Measurements from ENCODE around the gene ECI1. TPM values are rescaled to one million over a fixed set of nuclear protein-coding genes. Genes with fewer than 3 reads are reported as not detected.

ECI1 gene
- total RNA-seq, 1 experiment from 2014 or later: 52.9 TPM

DNA sequence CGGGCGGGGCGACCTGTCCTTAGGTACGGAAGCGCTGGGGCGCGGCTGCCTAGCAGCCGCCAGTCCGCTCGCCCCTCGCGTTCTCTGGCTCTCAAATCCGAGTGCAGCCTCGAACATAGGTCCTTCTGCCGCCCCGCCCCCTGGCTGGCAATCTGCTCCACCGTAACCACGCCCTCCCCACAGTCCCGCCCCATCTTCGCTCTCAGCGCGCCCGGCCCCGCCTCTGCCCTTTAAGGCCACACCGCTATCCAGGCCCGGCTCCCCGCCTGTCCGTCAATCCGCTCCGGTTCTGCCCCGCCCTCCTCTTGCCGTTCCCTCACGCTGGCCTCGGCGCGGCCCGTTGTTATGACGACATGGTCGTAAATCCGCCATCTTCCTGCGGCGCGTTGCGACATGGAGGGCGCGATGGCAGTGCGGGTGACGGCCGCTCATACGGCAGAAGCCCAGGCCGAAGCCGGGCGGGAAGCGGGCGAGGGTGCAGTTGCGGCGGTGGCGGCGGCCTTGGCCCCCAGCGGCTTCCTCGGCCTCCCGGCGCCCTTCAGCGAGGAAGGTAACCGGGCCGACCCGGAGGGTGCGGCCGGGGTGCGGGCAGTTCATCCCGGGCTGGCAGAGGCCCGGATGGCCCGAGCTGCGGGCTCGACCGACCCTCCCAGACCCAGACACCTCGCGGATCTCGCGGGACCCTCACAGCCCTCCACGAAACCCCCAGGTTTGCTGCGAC is 28.0 kb downstream of the ECI1 start, which contains the start of gene E4F1:
TSS of gene E4F1 (plus strand) at position 371 of the 721 bp plus-strand sequence. CDS start at position 394, 23 bp downstream.
- peak; percentile 99 for DNase-seq (ENCODE audit: low spot score)
- in situ Hi-C loops (cut with HindIII; ENCODE audit: low sequenced_read_pairs): no loop called here

DNA sequence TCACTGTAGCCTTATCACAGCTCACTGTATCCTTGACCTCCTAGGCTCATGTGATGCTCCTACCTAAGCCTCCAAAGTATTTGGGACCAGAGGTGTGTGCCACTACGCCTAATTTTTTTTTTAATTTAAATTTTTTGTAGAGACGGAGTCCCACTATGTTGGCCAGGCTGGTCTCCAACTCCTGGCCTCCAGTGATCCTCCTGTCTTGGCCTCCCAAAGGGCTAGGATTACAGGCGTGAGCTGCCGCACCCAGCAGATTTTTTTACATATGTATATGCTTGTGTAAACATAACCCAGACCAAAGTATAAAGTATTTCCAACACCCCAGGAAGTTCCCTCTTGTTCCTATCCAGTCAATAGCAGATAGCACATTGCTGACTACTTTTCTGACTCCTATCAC is 35.1 kb downstream of the ECI1 start:
- DNase-seq (ENCODE audit: low spot score): no peak
- in situ Hi-C loops (cut with HindIII; ENCODE audit: low sequenced_read_pairs): no loop called here

- in situ Hi-C loops (cut with HindIII; ENCODE audit: low sequenced_read_pairs): no loop called here
- no peak for DNase-seq (ENCODE audit: low spot score)
Measured at GRCh38 chr16:2214719-2214968, 36.7 kb downstream of the ECI1 start, which contains the start of gene PGP. PGP (minus strand) TSS chr16:2214840; CDS start chr16:2214777, 63 bp downstream.

DNA sequence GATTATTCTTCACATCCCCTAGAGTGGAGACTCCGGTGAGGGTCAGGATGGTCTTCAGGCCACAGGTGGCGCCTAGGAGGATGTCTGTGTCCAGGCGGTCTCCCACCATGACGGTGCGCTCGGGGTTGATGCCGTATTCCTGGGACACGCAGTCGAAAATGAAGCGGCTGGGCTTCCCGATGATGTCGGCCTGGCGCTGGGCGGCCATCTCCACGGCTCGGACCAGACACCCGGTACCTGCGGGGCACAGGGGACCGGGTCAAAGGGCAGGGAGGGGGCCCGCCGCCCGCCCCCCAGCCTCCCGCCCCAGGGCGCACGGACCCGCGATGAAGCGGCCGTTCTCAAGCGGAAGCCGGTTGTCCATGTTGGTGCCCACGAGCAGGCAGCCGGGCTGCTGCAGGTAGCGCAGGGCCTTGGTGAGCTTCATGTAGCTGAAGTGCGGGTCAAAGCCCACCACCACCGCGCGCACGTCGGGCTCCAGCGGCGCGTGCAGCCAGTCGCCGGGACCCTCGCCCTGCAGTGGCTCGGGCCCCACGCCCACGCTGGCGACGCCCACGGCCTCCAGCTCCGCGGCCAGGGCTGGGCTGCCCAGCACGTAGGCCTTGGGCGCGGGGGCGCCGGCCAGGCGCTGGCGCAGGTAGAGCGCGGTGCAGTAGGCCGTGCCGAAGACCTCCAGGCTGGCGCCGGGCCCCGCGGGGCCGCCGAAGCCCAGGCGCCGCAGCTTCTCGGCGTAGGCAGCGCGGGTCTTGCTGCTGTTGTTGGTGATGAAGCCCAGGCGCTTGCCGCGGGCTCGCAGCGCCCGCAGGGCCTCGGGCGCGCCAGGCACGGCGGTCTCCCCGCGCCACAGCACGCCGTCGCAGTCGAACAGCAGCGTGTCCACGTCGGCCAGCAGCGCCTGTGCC is 37.3 kb downstream of the ECI1 start:
- no peak for DNase-seq (ENCODE audit: low spot score)
- in situ Hi-C loops (cut with HindIII; ENCODE audit: low sequenced_read_pairs): no loop called here

- peak; percentile 82 for DNase-seq (ENCODE audit: low spot score)
- in situ Hi-C loops (cut with HindIII; ENCODE audit: low sequenced_read_pairs): no loop called here
Measured at GRCh38 chr16:2212362-2213324, 38.7 kb downstream of the ECI1 start.

GRCh38 chr16:2211923-2212347 is 39.5 kb downstream of the ECI1 start:
- in situ Hi-C loops (cut with HindIII; ENCODE audit: low sequenced_read_pairs): no loop called here
- DNase-seq (ENCODE audit: low spot score): no peak

DNA sequence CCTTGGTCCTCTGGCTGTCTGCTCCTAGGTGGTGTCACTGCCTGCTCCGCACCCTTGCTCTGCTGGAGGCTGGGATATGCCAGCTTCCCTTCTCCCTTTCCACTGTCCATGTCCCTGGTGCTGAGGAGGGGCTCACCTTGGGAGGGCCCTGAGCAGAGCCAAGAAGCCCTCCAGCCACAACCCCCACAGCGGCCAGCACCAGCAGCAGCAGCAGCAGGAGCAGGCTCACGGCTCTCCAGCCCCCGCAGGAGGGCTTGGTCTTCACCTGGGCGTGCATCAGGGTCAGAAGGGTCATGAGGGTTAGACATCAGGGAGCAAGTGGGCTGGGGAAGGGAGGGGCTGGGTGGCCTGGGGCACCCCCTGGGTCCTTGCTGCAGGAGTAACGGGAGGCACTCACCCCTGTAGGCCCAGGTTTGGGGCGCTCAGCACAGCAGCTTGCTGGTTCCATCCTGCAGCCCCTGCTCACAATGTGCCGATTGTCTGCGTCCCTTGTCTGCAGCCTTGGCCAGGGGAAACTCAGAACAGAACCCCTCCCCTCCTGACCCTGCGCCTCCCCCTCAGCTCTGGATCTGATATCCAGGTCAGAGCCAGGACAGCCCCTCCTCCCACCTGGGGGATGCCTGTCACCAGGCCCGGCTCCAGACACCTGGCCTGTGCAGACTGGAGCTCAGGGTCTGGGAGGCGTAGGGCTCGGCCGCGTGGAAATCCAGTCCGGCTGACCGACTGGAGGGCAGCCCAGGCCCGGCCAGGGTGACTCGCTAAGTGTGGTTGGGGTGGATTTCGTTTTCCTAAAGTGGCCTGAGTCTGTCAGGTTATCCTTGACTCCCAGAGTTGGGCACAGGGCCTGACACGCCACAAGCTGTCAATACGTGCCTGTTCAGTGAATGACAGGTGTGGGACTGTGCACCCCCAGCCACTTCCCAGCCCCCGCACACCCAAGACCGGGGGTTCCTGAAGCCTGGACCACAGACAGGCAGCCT is 40.7 kb downstream of the ECI1 start, which contains the start of gene BRICD5:
TSS of gene BRICD5 (minus strand) at position 478 of the 980 bp plus-strand sequence. CDS start at position 448, 30 bp downstream.
- no peak for DNase-seq (ENCODE audit: low spot score)
- in situ Hi-C loops (cut with HindIII; ENCODE audit: low sequenced_read_pairs): no loop called here

GRCh38 chr16:2210009-2210332 is 41.4 kb downstream of the ECI1 start:
- no peak for DNase-seq (ENCODE audit: low spot score)
- in situ Hi-C loops (cut with HindIII; ENCODE audit: low sequenced_read_pairs): no loop called here

DNA sequence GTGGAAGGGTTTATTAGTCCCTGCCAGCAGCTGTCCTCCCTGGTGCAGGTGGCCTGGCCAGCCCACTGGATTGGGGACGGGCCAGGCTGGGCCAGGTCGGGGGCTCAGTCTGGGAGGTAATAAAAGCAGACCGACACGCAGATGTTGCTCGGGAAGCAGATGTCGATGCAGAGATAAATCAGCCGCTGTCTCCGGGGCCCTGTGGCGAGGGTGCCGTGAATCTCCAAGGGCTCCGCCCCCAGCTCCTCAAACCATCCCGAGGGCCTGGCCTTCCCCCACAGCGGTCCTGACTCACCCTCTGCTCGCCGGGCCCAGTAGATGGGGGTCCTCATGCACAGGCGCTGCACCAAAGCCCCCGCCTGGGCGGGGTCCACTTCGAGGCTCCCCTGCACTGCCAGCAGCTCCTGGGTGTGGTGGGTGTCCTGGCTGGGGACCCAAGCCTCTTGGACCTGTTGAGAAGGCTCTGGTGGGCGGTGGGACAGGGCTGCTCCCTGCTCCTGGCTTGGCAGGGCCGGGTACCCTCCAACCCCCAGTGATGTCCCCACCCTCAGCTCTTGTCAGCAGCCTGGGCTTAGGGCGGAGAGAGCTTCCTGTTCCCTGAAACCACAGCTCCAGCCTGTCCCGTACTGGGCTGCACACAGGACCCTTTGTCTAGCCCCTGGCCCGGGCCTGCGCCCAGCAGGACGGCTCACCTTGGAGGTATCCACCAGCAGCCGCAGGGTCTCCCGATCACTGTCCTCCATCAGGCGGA is 42.0 kb downstream of the ECI1 start:
- in situ Hi-C loops (cut with HindIII; ENCODE audit: low sequenced_read_pairs): no loop called here
- no peak for DNase-seq (ENCODE audit: low spot score)

GRCh38 chr16:2208772-2209171 is 42.6 kb downstream of the ECI1 start:
- in situ Hi-C loops (cut with HindIII; ENCODE audit: low sequenced_read_pairs): no loop called here
- DNase-seq (ENCODE audit: low spot score): no peak

- in situ Hi-C loops (cut with HindIII; ENCODE audit: low sequenced_read_pairs): no loop called here
- no peak for DNase-seq (ENCODE audit: low spot score)
Measured at GRCh38 chr16:2208308-2208707, 43.1 kb downstream of the ECI1 start.

DNA sequence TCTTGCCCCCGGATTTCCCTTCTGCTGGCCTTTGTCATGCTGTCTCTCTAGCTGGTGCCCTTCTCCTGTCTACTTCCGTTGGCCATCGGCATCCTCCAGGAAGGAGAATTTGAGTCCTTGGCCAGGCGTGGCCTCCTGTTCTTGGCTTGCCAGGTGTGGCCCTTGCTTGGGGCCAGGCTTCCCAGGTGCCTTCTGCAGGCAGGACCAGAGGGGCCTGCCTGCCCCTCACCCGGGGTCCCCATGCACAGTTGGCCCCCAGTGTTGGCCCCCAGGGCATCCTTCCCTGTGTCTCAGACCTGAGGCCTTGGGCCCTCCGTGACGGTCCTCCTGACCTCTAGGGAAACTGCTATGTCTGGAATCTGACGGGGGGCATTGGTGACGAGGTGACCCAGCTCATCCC is 43.5 kb downstream of the ECI1 start:
- DNase-seq (ENCODE audit: low spot score): no peak
- in situ Hi-C loops (cut with HindIII; ENCODE audit: low sequenced_read_pairs): no loop called here

- DNase-seq (ENCODE audit: low spot score): peak; percentile 47
- in situ Hi-C loops (cut with HindIII; ENCODE audit: low sequenced_read_pairs): no loop called here
Measured at GRCh38 chr16:2206780-2207433, 44.5 kb downstream of the ECI1 start.

GRCh38 chr16:2206420-2206779 is 45.0 kb downstream of the ECI1 start:
- DNase-seq (ENCODE audit: low spot score): no peak
- in situ Hi-C loops (cut with HindIII; ENCODE audit: low sequenced_read_pairs): no loop called here

GRCh38 chr16:2205967-2206313 is 45.4 kb downstream of the ECI1 start:
- in situ Hi-C loops (cut with HindIII; ENCODE audit: low sequenced_read_pairs): no loop called here
- no peak for DNase-seq (ENCODE audit: low spot score)

- in situ Hi-C loops (cut with HindIII; ENCODE audit: low sequenced_read_pairs): no loop called here
- DNase-seq (ENCODE audit: low spot score): peak; percentile 84
Measured at GRCh38 chr16:2205104-2205966, 46.1 kb downstream of the ECI1 start, which contains the start of gene MLST8. MLST8 (plus strand) TSS chr16:2205454; CDS start chr16:2206086, 632 bp downstream.

All from G401 (cell line).